GM23338 (cell line): ENCODE data around the gene CPLX3. TPM values are rescaled to one million over a fixed set of nuclear protein-coding genes. Genes with fewer than 3 reads are reported as not detected.

Experiments
- ATAC-seq: fragments of 200-7000 bp; cut with Tn5 transposase; 3 replicates; pipeline ENCODE4 v1.9.1; 2020
- DNase-seq: peaks from one replicate; pipeline ENCODE4 v3.0.0-alpha.2; 2015; ENCODE audit warnings: low spot score
- H2AFZ ChIP-seq: fragments of 200-600 bp; sonication (generic); 2 replicates; pipeline ENCODE4 v1.8.0; 2016; ENCODE audit warnings: antibody characterized with exemption, mild to moderate bottlenecking, moderate library complexity
- H3F3A ChIP-seq: fragments of 200-600 bp; sonication (generic); replicated peaks from 2 replicates; pipeline ENCODE4 v1.8.0; 2017; ENCODE audit warnings: antibody characterized with exemption, mixed run types, low read depth
- H3K27ac ChIP-seq: fragments of 200-600 bp; sonication (generic); 2 replicates; pipeline ENCODE4 v1.6.1; 2016; ENCODE audit warnings: low read depth
- H3K27me3 ChIP-seq: fragments of 200-600 bp; sonication (generic); 2 replicates; pipeline ENCODE4 v1.8.0; 2016; ENCODE audit warnings: mild to moderate bottlenecking, mixed run types, moderate library complexity; ENCODE audit not compliant: insufficient read depth
- H3K36me3 ChIP-seq: fragments of 200-600 bp; sonication (generic); 2 replicates; pipeline ENCODE4 v1.8.0; 2016; ENCODE audit warnings: mild to moderate bottlenecking; ENCODE audit not compliant: insufficient read depth
- H3K4me1 ChIP-seq: fragments of 200-600 bp; sonication (generic); 2 replicates; pipeline ENCODE4 v1.8.0; 2016; ENCODE audit warnings: mild to moderate bottlenecking, moderate library complexity; ENCODE audit not compliant: insufficient read depth
- H3K4me2 ChIP-seq: fragments of 200-600 bp; sonication (generic); 2 replicates; pipeline ENCODE4 v1.7.1; 2017; ENCODE audit warnings: mixed run types
- H3K4me3 ChIP-seq: fragments of 200-600 bp; sonication (generic); 2 replicates; pipeline ENCODE4 v1.6.1; 2016; ENCODE audit warnings: mixed run types
- H3K79me2 ChIP-seq: fragments of 200-600 bp; sonication (generic); replicated peaks from 2 replicates; pipeline ENCODE4 v1.8.0; 2017; ENCODE audit warnings: mild to moderate bottlenecking; ENCODE audit not compliant: insufficient read depth
- H3K9me2 ChIP-seq: fragments of 200-600 bp; sonication (generic); 2 replicates; pipeline ENCODE4 v1.8.0; 2017; ENCODE audit not compliant: insufficient read depth
- H4K20me1 ChIP-seq: fragments of 200-600 bp; sonication (generic); replicated peaks from 2 replicates; pipeline ENCODE4 v1.8.0; 2017; ENCODE audit warnings: mild to moderate bottlenecking; ENCODE audit not compliant: insufficient read depth
- H3K27ac Mint-ChIP-seq: 2 replicates; pipeline ENCODE4 v1.8.0; 2020; ENCODE audit warnings: inconsistent platforms, mild to moderate bottlenecking, moderate library complexity, mixed read lengths
- H3K27me3 Mint-ChIP-seq: 3 replicates; pipeline ENCODE4 v1.8.0; 2022; ENCODE audit warnings: low read depth, mild to moderate bottlenecking, moderate library complexity, mixed read lengths, inconsistent platforms; ENCODE audit not compliant: insufficient read depth, poor library complexity
- H3K36me3 Mint-ChIP-seq: 3 replicates; pipeline ENCODE4 v1.8.0; 2021; ENCODE audit warnings: low read depth, mild to moderate bottlenecking, inconsistent platforms, moderate library complexity, mixed read lengths
- H3K4me1 Mint-ChIP-seq: 3 replicates; pipeline ENCODE4 v1.8.0; 2020; ENCODE audit warnings: mild to moderate bottlenecking, inconsistent platforms, mixed read lengths
- H3K4me3 Mint-ChIP-seq: 3 replicates; pipeline ENCODE4 v1.8.0; 2021; ENCODE audit warnings: moderate library complexity, mild to moderate bottlenecking, inconsistent platforms, mixed read lengths
- H3K9me3 Mint-ChIP-seq: 3 replicates; pipeline ENCODE4 v1.8.0; 2020; ENCODE audit warnings: moderate library complexity, mild to moderate bottlenecking, inconsistent platforms, mixed read lengths
- CREB1 ChIP-seq: fragments of 250-450 bp; sonication (Bioruptor Pico); IDR thresholded peaks from 2 replicates; pipeline ENCODE4 v1.5.0; 2020; ENCODE audit warnings: low read depth, mild to moderate bottlenecking, moderate library complexity
- EZH2 ChIP-seq: fragments of 200-600 bp; sonication (generic); IDR thresholded peaks from one replicate; pipeline ENCODE4 v1.8.0; 2017; ENCODE audit warnings: antibody characterized with exemption, mild to moderate bottlenecking, low read depth; ENCODE audit not compliant: unreplicated experiment
- JUNB ChIP-seq: IDR thresholded peaks from one replicate; pipeline ENCODE4 v1.6.1; 2016; ENCODE audit warnings: antibody characterized with exemption; ENCODE audit not compliant: unreplicated experiment
- NANOG ChIP-seq: IDR thresholded peaks from 2 replicates; pipeline ENCODE4 v1.6.1; 2016; ENCODE audit warnings: antibody characterized with exemption, borderline replicate concordance
- STAT1 ChIP-seq: IDR thresholded peaks from one replicate; pipeline ENCODE4 v1.6.1; 2016; ENCODE audit warnings: antibody characterized with exemption; ENCODE audit not compliant: unreplicated experiment
- ZNF114 ChIP-seq: fragments of 250-450 bp; sonication (Bioruptor Pico); IDR thresholded peaks from 2 replicates; pipeline ENCODE4 v1.5.0; 2020; ENCODE audit warnings: mild to moderate bottlenecking, moderate library complexity
- ZNF331 ChIP-seq: fragments of 250-450 bp; sonication (Bioruptor Pico); IDR thresholded peaks from 2 replicates; pipeline ENCODE4 v1.5.0; 2020; ENCODE audit warnings: low read depth, mild to moderate bottlenecking, moderate library complexity
- polyA plus RNA-seq: library from polyadenylated mRNA; unstranded; fragments of >200 nt; fragmentation: Nextera tagmentation; extraction: Ambion mirVana; gene quantifications from 2 replicates; pipeline ENCODE4 v1.2.1, GENCODE V29; 2016
- total RNA-seq: library from RNA; depleted of rRNA; stranded (reverse); fragments of >200 nt; shearing (Covaris generic); gene quantifications from 2 replicates; pipeline ENCODE4 v1.2.3, GENCODE V29; 2014
- TF ChIP-seq, protein P1 (sequence below): IDR thresholded peaks from one replicate; pipeline ENCODE4 v1.6.1; 2018; ENCODE audit warnings: antibody characterized with exemption; ENCODE audit not compliant: unreplicated experiment
- TF ChIP-seq, protein P2 (sequence below), 2 experiments: fragments of 200-600 bp in 1 of 2; sonication (generic) in 1 of 2; conservative IDR thresholded peaks; 2 replicates each; pipeline versions ENCODE4 v1.5.1 to v1.6.1; 2016 to 2017; ENCODE audit warnings: antibody characterized with exemption in 2 of 2, low read depth in 2 of 2, mild to moderate bottlenecking in 2 of 2, moderate library complexity in 1 of 2
- TF ChIP-seq, protein P3 (sequence below): IDR thresholded peaks from 2 replicates; pipeline ENCODE4 v1.6.1; 2016; ENCODE audit warnings: antibody characterized with exemption

The CPLX3 gene
- total and polyA plus RNA-seq, 2 experiments from 2014 or later: 0.66 TPM; not detected in 1

DNA sequence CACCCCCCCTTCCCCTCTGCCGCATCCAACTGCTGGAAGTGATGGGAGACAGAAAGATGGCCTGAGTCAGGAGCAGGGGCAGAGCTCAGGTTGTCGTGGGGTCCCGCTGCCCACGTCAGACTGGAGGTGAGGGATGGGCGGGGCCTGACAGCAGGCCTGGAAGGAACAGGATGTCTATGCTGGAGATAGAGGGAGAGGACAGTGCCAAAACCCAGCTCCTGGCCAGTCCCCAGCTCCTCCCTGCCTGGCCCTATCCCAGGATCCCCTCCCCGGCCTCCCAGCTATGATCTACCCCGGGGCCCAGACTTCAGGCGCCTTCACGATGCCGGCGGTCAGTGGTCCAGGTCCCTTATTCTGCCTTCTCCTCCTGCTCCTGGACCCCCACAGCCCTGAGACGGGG, 13.9 kb upstream of the CPLX3 start, which contains the start of gene LMAN1L:
Gene LMAN1L, plus strand, starts transcription at position 303 of the 400 bp plus-strand sequence. Its CDS starts 20 bp downstream, at position 323.
- Histone ChIP-seq H4K20me1 (no peaks in the 10 kb centered on the region), H3K36me3 (no peaks in the 10 kb centered on the region), H3K4me3 (no peak within 1 kb of the TSS), H3K27ac (no peak within 1 kb of the TSS), H3F3A (peaks cover 3% of the 10 kb centered on the region; the same call in 1 of the 2 replicates), H3K27me3 (no peaks in the 10 kb centered on the region), H2AFZ (no peak within 1 kb of the TSS), H3K4me2 (no peak within 1 kb of the TSS), H3K9me2 (no peaks in the 10 kb centered on the region), H3K4me1 (peaks cover 10% of the 10 kb centered on the region; the same call in 1 of the 2 replicates), H3K79me2 (no peaks in the 10 kb centered on the region)
- no peak for ATAC-seq
- H3K36me3 Mint-ChIP-seq: no peaks in the 10 kb centered on the region; the same call in 2 of the 3 replicates
- no peak within 1 kb of the TSS for H3K4me3 Mint-ChIP-seq
- H3K27me3 Mint-ChIP-seq: peaks cover 6% of the 10 kb centered on the region
- no peak for TF ChIP-seq JUNB
- TF ChIP-seq, protein P1, sequence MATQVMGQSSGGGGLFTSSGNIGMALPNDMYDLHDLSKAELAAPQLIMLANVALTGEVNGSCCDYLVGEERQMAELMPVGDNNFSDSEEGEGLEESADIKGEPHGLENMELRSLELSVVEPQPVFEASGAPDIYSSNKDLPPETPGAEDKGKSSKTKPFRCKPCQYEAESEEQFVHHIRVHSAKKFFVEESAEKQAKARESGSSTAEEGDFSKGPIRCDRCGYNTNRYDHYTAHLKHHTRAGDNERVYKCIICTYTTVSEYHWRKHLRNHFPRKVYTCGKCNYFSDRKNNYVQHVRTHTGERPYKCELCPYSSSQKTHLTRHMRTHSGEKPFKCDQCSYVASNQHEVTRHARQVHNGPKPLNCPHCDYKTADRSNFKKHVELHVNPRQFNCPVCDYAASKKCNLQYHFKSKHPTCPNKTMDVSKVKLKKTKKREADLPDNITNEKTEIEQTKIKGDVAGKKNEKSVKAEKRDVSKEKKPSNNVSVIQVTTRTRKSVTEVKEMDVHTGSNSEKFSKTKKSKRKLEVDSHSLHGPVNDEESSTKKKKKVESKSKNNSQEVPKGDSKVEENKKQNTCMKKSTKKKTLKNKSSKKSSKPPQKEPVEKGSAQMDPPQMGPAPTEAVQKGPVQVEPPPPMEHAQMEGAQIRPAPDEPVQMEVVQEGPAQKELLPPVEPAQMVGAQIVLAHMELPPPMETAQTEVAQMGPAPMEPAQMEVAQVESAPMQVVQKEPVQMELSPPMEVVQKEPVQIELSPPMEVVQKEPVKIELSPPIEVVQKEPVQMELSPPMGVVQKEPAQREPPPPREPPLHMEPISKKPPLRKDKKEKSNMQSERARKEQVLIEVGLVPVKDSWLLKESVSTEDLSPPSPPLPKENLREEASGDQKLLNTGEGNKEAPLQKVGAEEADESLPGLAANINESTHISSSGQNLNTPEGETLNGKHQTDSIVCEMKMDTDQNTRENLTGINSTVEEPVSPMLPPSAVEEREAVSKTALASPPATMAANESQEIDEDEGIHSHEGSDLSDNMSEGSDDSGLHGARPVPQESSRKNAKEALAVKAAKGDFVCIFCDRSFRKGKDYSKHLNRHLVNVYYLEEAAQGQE: no peak
- no peak for TF ChIP-seq EZH2
- no peak for TF ChIP-seq ZNF331 (CRISPR knock-in tag)
- no peak for TF ChIP-seq STAT1
- no peak for TF ChIP-seq CREB1 (CRISPR knock-in tag)
- TF ChIP-seq, protein P2, sequence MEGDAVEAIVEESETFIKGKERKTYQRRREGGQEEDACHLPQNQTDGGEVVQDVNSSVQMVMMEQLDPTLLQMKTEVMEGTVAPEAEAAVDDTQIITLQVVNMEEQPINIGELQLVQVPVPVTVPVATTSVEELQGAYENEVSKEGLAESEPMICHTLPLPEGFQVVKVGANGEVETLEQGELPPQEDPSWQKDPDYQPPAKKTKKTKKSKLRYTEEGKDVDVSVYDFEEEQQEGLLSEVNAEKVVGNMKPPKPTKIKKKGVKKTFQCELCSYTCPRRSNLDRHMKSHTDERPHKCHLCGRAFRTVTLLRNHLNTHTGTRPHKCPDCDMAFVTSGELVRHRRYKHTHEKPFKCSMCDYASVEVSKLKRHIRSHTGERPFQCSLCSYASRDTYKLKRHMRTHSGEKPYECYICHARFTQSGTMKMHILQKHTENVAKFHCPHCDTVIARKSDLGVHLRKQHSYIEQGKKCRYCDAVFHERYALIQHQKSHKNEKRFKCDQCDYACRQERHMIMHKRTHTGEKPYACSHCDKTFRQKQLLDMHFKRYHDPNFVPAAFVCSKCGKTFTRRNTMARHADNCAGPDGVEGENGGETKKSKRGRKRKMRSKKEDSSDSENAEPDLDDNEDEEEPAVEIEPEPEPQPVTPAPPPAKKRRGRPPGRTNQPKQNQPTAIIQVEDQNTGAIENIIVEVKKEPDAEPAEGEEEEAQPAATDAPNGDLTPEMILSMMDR (conservative IDR thresholded peaks at IDR 0.05; ENCODE audit: low read depth in 2 of 2): no peak
- no peak for TF ChIP-seq ZNF114 (CRISPR knock-in tag)
- TF ChIP-seq, protein P3, sequence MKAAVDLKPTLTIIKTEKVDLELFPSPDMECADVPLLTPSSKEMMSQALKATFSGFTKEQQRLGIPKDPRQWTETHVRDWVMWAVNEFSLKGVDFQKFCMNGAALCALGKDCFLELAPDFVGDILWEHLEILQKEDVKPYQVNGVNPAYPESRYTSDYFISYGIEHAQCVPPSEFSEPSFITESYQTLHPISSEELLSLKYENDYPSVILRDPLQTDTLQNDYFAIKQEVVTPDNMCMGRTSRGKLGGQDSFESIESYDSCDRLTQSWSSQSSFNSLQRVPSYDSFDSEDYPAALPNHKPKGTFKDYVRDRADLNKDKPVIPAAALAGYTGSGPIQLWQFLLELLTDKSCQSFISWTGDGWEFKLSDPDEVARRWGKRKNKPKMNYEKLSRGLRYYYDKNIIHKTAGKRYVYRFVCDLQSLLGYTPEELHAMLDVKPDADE: no peak
- TF ChIP-seq NANOG: no peak
- no peak for DNase-seq
- peaks cover 21% of the 10 kb centered on the region for H3K4me1 Mint-ChIP-seq
- no peaks in the 10 kb centered on the region for H3K9me3 Mint-ChIP-seq
- H3K27ac Mint-ChIP-seq: no peak within 1 kb of the TSS
